Stimulated activated naive CD8-positive, alpha-beta T cell treated with anti-CD3 and anti-CD28 coated beads, Interleukin-15, Interleukin-2, amounts not matched to agents 100 ng/mL and 50 ng/mL, for 24 hours (primary cell): ENCODE measurements around the gene STING1.

Experiments
- H3K27ac Mint-ChIP-seq: one replicate; pipeline ENCODE4 v1.8.0; 2021; ENCODE audit warnings: mild to moderate bottlenecking, mixed read lengths
- H3K27me3 Mint-ChIP-seq: one replicate; pipeline ENCODE4 v1.8.0; 2021; ENCODE audit warnings: mixed read lengths
- H3K36me3 Mint-ChIP-seq: one replicate; pipeline ENCODE4 v1.8.0; 2021; ENCODE audit warnings: low read depth, mixed read lengths
- H3K4me1 Mint-ChIP-seq: one replicate; pipeline ENCODE4 v1.8.0; 2021; ENCODE audit warnings: low read depth, mixed read lengths
- H3K4me3 Mint-ChIP-seq: one replicate; pipeline ENCODE4 v1.8.0; 2021; ENCODE audit warnings: mild to moderate bottlenecking, mixed read lengths
- H3K9me3 Mint-ChIP-seq: one replicate; pipeline ENCODE4 v1.8.0; 2021; ENCODE audit warnings: mixed read lengths

Gene STING1

DNA sequence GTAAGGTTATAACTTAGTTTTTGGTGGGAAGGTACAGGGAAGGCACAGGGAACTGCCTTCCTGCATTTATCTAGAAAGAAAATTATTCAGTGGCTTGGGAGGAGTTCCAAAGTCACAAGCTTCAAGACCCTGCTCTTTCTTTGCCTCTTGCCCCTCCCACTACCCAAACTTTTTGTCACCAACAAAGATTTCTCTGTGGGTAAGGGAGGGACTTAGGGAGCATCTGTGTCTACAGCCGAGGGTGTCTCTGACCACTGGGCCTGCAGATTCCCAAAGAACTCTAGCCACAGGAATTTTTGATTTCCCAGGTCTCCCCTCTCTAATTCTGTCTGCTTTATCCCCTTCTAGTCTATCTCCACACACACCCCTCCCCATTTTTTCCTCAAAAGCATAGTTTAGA, 22.1 kb downstream of the STING1 start:
- peaks cover 53% of the 10 kb centered on the region for H3K4me1 Mint-ChIP-seq
- H3K27ac Mint-ChIP-seq = peak overlapping the region; percentile 63
- H3K4me3 Mint-ChIP-seq = no peak overlapping the region

GRCh38 chr5:139459451-139459934, 23.1 kb downstream of the STING1 start:
- H3K36me3 Mint-ChIP-seq = no peaks in the 10 kb centered on the region
- no peaks in the 10 kb centered on the region for H3K9me3 Mint-ChIP-seq
- H3K4me3 Mint-ChIP-seq = peak overlapping the region; percentile 67
- H3K27me3 Mint-ChIP-seq = no peaks in the 10 kb centered on the region
- H3K4me1 Mint-ChIP-seq = peaks cover 57% of the 10 kb centered on the region
- H3K27ac Mint-ChIP-seq = peak overlapping the region; percentile 97

More for the DNA sequence above, 22.1 kb downstream of the STING1 start:
- no peaks in the 10 kb centered on the region for H3K27me3 Mint-ChIP-seq
- H3K36me3 Mint-ChIP-seq = no peaks in the 10 kb centered on the region
- H3K9me3 Mint-ChIP-seq = no peaks in the 10 kb centered on the region

DNA sequence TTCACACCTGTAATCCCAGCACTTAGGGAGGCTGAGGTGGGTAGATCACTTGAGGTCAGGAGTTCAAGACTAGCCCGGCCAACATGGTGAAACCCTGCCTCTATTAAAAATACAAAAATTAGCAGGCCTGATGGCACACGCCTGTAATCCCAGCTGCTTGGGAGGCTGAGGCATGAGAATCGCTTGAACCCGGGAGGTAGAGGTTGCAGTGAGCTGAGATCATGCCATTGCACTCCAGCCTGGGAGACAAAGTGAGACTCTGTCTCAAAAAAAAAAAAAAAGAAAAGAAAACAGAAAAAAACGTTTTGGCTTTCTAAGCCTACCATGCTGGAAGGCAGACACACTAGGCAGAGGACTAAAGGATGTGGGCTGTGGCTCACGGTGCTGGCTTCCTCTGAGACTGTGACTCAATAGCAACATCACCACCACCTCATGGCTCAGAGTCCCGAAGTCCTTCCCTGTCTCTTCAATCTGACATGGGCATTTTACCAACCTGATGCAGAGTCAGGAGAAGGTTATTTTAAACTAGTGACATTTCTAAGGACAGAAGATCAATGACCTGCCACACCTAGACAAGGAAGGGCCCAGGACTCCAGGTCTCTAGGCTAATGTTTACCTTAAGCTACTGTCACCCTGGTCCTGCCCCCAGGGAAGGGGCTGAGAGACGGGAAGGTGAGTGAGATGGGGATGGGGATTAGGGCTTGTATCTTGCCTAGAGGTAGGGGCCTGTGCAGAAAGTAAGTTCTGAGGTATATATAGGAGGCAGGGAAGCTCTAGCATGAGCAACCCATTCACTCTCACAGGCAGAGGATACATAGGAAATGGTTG, 23.8 kb downstream of the STING1 start:
- no peaks in the 10 kb centered on the region for H3K27me3 Mint-ChIP-seq
- peak overlapping the region; percentile 67 for H3K4me3 Mint-ChIP-seq
- no peaks in the 10 kb centered on the region for H3K36me3 Mint-ChIP-seq
- peak overlapping the region; percentile 97 for H3K27ac Mint-ChIP-seq
- H3K4me1 Mint-ChIP-seq = peaks cover 64% of the 10 kb centered on the region
- no peaks in the 10 kb centered on the region for H3K9me3 Mint-ChIP-seq

DNA sequence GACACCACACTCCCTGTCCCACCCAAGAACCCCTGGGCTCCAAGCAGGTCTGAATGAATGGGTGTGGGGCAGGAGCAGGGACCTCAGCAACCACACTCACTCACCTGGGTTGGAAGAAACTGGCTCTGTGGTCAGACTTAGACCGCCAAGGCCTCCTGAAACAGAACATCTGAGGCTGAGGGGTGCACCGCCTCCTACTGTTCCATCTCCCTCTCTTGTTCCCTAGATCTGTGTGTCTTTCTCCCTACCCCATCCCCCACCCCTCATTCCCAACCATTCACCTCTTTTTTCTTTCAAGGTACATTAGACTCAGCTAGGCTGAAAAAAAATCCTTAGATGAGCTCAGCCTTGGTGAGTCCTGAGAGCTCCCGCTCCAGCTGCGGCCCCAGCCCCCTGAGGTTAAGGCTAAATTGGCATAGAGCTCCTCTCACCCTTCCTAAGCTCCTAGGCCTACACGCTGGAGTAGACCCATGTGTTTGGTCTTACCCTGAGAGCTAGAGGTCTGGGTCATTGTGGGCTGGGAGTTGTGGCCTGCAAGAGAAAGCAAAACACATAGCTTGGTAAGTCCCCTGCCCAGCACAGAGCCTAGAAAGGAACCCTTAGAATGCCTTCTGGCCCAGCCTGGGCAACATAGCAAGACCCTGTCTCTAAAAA, 24.8 kb downstream of the STING1 start:
- H3K36me3 Mint-ChIP-seq = no peaks in the 10 kb centered on the region
- no peaks in the 10 kb centered on the region for H3K9me3 Mint-ChIP-seq
- peaks cover 68% of the 10 kb centered on the region for H3K4me1 Mint-ChIP-seq
- H3K27ac Mint-ChIP-seq = peak overlapping the region; percentile 97
- no peaks in the 10 kb centered on the region for H3K27me3 Mint-ChIP-seq
- no peak overlapping the region for H3K4me3 Mint-ChIP-seq

- H3K4me1 Mint-ChIP-seq = peaks cover 68% of the 10 kb centered on the region
- H3K4me3 Mint-ChIP-seq = no peak overlapping the region
- H3K27me3 Mint-ChIP-seq = no peaks in the 10 kb centered on the region
- H3K9me3 Mint-ChIP-seq = no peaks in the 10 kb centered on the region
- peak overlapping the region; percentile 97 for H3K27ac Mint-ChIP-seq
- H3K36me3 Mint-ChIP-seq = no peaks in the 10 kb centered on the region
These were observed 25.3 kb downstream of the STING1 start for GRCh38 chr5:139457241-139457640.

GRCh38 chr5:139456776-139457175, 25.8 kb downstream of the STING1 start:
- no peaks in the 10 kb centered on the region for H3K27me3 Mint-ChIP-seq
- no peaks in the 10 kb centered on the region for H3K36me3 Mint-ChIP-seq
- peak overlapping the region; percentile 97 for H3K27ac Mint-ChIP-seq
- peaks cover 68% of the 10 kb centered on the region for H3K4me1 Mint-ChIP-seq
- H3K4me3 Mint-ChIP-seq = no peak overlapping the region
- H3K9me3 Mint-ChIP-seq = no peaks in the 10 kb centered on the region

- H3K9me3 Mint-ChIP-seq = no peaks in the 10 kb centered on the region
- H3K36me3 Mint-ChIP-seq = no peaks in the 10 kb centered on the region
- no peaks in the 10 kb centered on the region for H3K27me3 Mint-ChIP-seq
- no peak overlapping the region for H3K4me3 Mint-ChIP-seq
- H3K27ac Mint-ChIP-seq = peak overlapping the region; percentile 51
- H3K4me1 Mint-ChIP-seq = peaks cover 53% of the 10 kb centered on the region
These were observed 27.8 kb downstream of the STING1 start for GRCh38 chr5:139454568-139455290.

- H3K9me3 Mint-ChIP-seq = no peaks in the 10 kb centered on the region
- H3K27ac Mint-ChIP-seq = peak overlapping the region; percentile 51
- no peak overlapping the region for H3K4me3 Mint-ChIP-seq
- H3K27me3 Mint-ChIP-seq = no peaks in the 10 kb centered on the region
- no peaks in the 10 kb centered on the region for H3K36me3 Mint-ChIP-seq
- peaks cover 48% of the 10 kb centered on the region for H3K4me1 Mint-ChIP-seq
These were observed 28.6 kb downstream of the STING1 start for GRCh38 chr5:139453683-139454567.

DNA sequence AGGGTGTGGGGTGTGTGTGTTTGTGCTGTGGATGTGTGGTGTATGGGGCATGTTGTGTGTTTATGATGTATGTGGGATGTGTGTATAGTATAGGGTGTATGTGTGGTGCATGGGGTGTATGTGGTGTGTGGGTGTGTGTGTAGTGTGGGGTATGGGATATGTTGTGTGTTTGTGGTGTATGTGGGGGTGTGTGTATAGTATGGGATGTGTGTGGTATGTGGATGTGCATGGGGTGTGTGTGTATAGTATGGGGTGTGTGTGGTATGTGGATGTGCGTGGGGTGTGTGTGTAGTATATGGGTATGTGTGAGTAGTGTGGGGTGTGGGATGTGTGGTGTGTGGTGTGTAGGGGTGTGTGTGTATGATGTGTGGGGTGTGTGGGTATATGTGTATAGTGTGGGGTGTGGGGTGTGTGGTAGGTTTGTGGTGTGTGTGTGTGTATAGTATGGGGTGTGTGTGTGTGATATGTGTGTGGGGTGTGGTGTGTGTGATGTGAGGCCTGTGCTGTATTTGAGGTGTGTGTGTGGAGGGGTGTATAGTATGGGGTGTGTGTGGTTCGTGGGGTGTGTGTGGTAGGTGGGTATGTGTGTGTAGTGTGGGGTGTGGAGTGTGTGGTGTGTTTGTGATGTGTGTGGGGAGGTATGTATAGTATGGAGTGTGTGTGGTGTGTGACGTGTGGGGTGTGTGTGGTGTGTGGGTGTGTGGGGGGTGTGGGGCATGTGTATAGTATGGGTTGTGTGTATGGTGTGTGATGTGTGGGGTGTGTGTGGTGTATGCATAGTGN, 30.5 kb downstream of the STING1 start:
- Mint-ChIP-seq H3K27me3 (no peaks in the 10 kb centered on the region), H3K27ac (no peak overlapping the region), H3K36me3 (peaks cover 3% of the 10 kb centered on the region), H3K4me3 (no peak overlapping the region), H3K9me3 (peaks cover 1% of the 10 kb centered on the region), H3K4me1 (peaks cover 48% of the 10 kb centered on the region)

DNA sequence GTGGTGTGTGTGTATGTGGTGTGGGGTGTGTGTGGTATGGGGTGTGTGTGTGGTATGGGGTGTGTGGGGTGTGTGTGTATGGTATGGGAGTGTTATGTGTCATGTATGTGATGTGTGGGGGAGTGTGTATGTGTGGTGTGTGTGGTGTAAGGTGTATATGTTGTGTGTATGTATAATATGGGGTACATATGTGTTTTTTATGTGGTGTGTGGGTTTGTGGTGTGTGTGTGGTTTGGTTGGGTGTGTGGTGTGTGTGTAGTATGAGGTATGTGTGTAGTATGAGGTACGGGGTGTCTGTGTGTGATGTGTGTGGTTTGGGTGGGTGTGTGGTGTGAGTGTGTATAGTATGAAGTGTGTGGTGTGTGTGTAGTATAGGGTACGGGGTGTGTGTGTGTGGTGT, 31.4 kb downstream of the STING1 start:
- H3K4me1 Mint-ChIP-seq = peaks cover 48% of the 10 kb centered on the region
- H3K27me3 Mint-ChIP-seq = no peaks in the 10 kb centered on the region
- H3K4me3 Mint-ChIP-seq = no peak overlapping the region
- H3K27ac Mint-ChIP-seq = no peak overlapping the region
- H3K36me3 Mint-ChIP-seq = peaks cover 7% of the 10 kb centered on the region
- H3K9me3 Mint-ChIP-seq = peaks cover 6% of the 10 kb centered on the region

DNA sequence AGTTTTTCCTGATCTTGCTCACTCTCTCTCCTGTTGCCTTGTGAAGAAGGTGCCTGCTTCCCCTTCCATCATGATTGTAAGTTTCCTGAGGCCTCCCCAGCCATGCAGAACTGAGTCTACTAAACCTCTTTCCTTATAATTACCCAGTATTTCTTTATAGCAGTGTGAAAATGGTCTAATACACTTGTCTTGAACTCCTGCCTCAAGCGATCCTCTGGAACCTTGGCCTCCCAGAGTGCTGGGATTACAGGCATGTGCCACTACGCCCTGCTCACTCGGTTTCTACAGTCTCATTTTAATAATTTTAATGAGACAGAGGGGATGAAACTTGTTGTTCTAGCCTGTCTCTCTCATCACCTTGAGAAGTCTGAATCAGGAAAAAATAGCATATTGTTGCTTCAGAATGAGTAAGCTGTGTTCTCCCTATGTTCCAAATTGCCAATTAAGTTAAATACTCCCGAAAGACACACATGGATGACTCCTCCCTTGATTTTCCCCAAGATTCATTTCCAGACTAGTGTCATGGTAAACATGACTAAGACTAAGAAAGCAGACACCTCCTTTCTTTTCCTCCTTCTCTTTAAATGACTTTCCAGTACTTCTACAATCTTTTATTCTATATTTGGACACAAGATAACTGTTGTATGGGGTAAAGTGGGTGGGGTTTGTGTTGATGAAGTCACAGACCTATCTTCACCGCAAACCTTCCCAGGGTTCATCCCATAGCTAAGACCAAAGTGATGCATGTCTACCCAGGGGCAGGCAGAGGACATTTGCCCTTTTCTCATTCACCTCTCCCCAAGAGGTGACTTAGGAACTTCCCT, 35.4 kb downstream of the STING1 start:
- peaks cover 64% of the 10 kb centered on the region for H3K4me1 Mint-ChIP-seq
- peaks cover 7% of the 10 kb centered on the region for H3K36me3 Mint-ChIP-seq

GRCh38 chr5:139445325-139446170, 37.0 kb downstream of the STING1 start:
- H3K36me3 Mint-ChIP-seq = peaks cover 7% of the 10 kb centered on the region
- peaks cover 6% of the 10 kb centered on the region for H3K9me3 Mint-ChIP-seq
- no peak overlapping the region for H3K4me3 Mint-ChIP-seq
- H3K27ac Mint-ChIP-seq = peak overlapping the region; percentile 98
- H3K27me3 Mint-ChIP-seq = no peaks in the 10 kb centered on the region
- peaks cover 70% of the 10 kb centered on the region for H3K4me1 Mint-ChIP-seq

More for the DNA sequence above, 35.4 kb downstream of the STING1 start:
- Mint-ChIP-seq H3K27ac (peak overlapping the region; percentile 98), H3K9me3 (peaks cover 6% of the 10 kb centered on the region), H3K4me3 (peak overlapping the region; percentile 44), H3K27me3 (no peaks in the 10 kb centered on the region)
